Right lobe of liver (tissue), 6 donors: Measurements from ENCODE around the gene PGP. TPM values are rescaled to one million over a fixed set of nuclear protein-coding genes. Genes with fewer than 3 reads are reported as not detected.

ENCODE experiments used
- ATAC-seq, 4 donors: fragments of 200-7000 bp; cut with Tn5 transposase; one replicate each; pipeline ENCODE4 v1.9.1; 2020; ENCODE audit warnings: mild to moderate bottlenecking in 4 of 4, moderate library complexity in 4 of 4
- DNase-seq, 3 donors: peaks; one replicate each; pipeline ENCODE4 v3.0.0-alpha.2; 2020
- H3K27ac ChIP-seq, 3 donors: fragments of 200-600 bp; one replicate each; pipeline ENCODE4 v1.8.0; 2022
- H3K27me3 ChIP-seq, 2 donors: fragments of 200-600 bp; one replicate each; pipeline ENCODE4 v1.8.0; 2022
- H3K36me3 ChIP-seq, 4 donors: fragments of 200-600 bp; sonication (generic) in 1 of 4; one replicate each; pipeline versions ENCODE4 v1.5.1 to v1.8.0; 2017 to 2022; ENCODE audit warnings: control low read depth in 1 of 4
- H3K4me1 ChIP-seq, 4 donors: fragments of 200-600 bp; sonication (generic) in 1 of 4; one replicate each; pipeline versions ENCODE4 v1.5.1 to v1.8.0; 2017 to 2022; ENCODE audit warnings: control low read depth in 1 of 4
- H3K4me3 ChIP-seq, 3 donors: fragments of 200-600 bp; one replicate each; pipeline ENCODE4 v1.8.0; 2022
- H3K9me3 ChIP-seq, 4 donors: fragments of 200-600 bp; sonication (generic) in 1 of 4; one replicate each; pipeline versions ENCODE4 v1.5.1 to v1.8.0; 2017 to 2022; ENCODE audit warnings: control low read depth in 1 of 4
- CTCF ChIP-seq, 4 donors: fragments of 200-600 bp in 3 of 4; fragments of 450-650 bp in 1 of 4; IDR thresholded peaks; one replicate each; pipeline versions ENCODE4 v1.5.1 to v1.8.0; 2016 to 2022; ENCODE audit warnings: antibody characterized with exemption in 4 of 4, mild to moderate bottlenecking in 2 of 4
- POLR2A ChIP-seq: fragments of 450-650 bp; IDR thresholded peaks from one replicate; pipeline ENCODE4 v1.6.1; 2017; ENCODE audit warnings: antibody characterized with exemption, mild to moderate bottlenecking
- WGBS: methylation state at CpG from one replicate; pipeline ENCODE4 v1.1.6; 2018; ENCODE audit warnings: low coverage, low lambda C conversion rate; ENCODE audit not compliant: insufficient coverage; ENCODE audit errors: missing lambda C conversion rate; 5-methylcytosine and 5-hydroxymethylcytosine counted together
- intact Hi-C, 2 donors: fragments of 100-400 bp; cut with DNase I; formaldehyde crosslinking; loops; one replicate each; pipeline versions ENCODE4 v1.11.2 to v1.14.1; 2022
- total RNA-seq, 6 experiments: library from RNA; depleted of rRNA in 2 of 6; stranded (reverse); fragments of >200 nt in 2 of 6; fragmentation: NEBNext Ultra II Directional in 3 of 6; extraction: Animal tissue kit (Norgen Biotek cat#: 25700) in 3 of 6; gene quantifications; one replicate each; pipeline versions ENCODE4 v1.1.0 to v1.2.4, GENCODE V29; 2016 to 2023
- donor health status: DM: no; HTN: yes; CAD: no.
- donor health status: DM: no; HTN: no; CAD: no.
- donor health status: DM: no; HTN: no; CAD: no.
- donor health status: DM: no; HTN: yes; CAD: no.
- donor health status: DM: no; HTN: yes; CAD: no.

The PGP gene
- total RNA-seq, 6 experiments from 2014 or later = 3.8 to 14.2 (median 6.9) TPM

DNA sequence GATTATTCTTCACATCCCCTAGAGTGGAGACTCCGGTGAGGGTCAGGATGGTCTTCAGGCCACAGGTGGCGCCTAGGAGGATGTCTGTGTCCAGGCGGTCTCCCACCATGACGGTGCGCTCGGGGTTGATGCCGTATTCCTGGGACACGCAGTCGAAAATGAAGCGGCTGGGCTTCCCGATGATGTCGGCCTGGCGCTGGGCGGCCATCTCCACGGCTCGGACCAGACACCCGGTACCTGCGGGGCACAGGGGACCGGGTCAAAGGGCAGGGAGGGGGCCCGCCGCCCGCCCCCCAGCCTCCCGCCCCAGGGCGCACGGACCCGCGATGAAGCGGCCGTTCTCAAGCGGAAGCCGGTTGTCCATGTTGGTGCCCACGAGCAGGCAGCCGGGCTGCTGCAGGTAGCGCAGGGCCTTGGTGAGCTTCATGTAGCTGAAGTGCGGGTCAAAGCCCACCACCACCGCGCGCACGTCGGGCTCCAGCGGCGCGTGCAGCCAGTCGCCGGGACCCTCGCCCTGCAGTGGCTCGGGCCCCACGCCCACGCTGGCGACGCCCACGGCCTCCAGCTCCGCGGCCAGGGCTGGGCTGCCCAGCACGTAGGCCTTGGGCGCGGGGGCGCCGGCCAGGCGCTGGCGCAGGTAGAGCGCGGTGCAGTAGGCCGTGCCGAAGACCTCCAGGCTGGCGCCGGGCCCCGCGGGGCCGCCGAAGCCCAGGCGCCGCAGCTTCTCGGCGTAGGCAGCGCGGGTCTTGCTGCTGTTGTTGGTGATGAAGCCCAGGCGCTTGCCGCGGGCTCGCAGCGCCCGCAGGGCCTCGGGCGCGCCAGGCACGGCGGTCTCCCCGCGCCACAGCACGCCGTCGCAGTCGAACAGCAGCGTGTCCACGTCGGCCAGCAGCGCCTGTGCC, 572 bp downstream of the PGP start:
- under 1% methylated on average over 12 of the region's 98 CpGs for WGBS
- Histone ChIP-seq H3K36me3 (peaks cover 0 to 2% (median under 1%) of the 10 kb centered on the region in 4 donors), H3K27me3 (no peaks in the 10 kb centered on the region), H3K27ac (peak overlapping the region in 1 of 3 donors; percentile 43), H3K4me3 (peak overlapping the region; percentile 60 to 76 (median 60)), H3K4me1 (peaks cover 0 to 19% (median 9%) of the 10 kb centered on the region in 4 donors), H3K9me3 (no peaks in the 10 kb centered on the region)
- TF ChIP-seq CTCF (IDR thresholded peaks at IDR 0.05) (no peak), POLR2A (peak; percentile 18)
- DNase-seq (no peak), ATAC-seq (no peak)
- intact Hi-C loops = no loop called here

- no peak for DNase-seq
Measured at GRCh38 chr16:2212362-2213324, 2.0 kb downstream of the PGP start.

GRCh38 chr16:2211923-2212347, 2.7 kb downstream of the PGP start:
- Histone ChIP-seq H3K27me3 (no peaks in the 10 kb centered on the region), H3K36me3 (peaks cover 0 to 19% (median 7%) of the 10 kb centered on the region in 4 donors), H3K4me1 (peaks cover 0 to 19% (median 9%) of the 10 kb centered on the region in 4 donors), H3K27ac (no peak overlapping the region), H3K9me3 (no peaks in the 10 kb centered on the region), H3K4me3 (no peak overlapping the region)
- ATAC-seq (no peak), DNase-seq (peak in 1 of 3 donors; percentile 49)
- TF ChIP-seq POLR2A (no peak), CTCF (IDR thresholded peaks at IDR 0.05) (no peak)
- no CpG with 5 or more reads among the region's 11 CpGs for WGBS
- intact Hi-C loops = no loop called here

More at GRCh38 chr16:2212362-2213324, 2.0 kb downstream of the PGP start:
- H3K9me3 ChIP-seq = no peaks in the 10 kb centered on the region
- 56% methylated on average over 4 of the region's 19 CpGs for WGBS
- TF ChIP-seq POLR2A = no peak
- TF ChIP-seq CTCF (IDR thresholded peaks at IDR 0.05) = no peak
- H3K4me3 ChIP-seq = peak overlapping the region in 1 of 3 donors; percentile 60
- intact Hi-C loops = no loop called here
- H3K27me3 ChIP-seq = no peaks in the 10 kb centered on the region
- peaks cover 0 to 17% (median 7%) of the 10 kb centered on the region in 4 donors for H3K36me3 ChIP-seq
- peaks cover 0 to 19% (median 9%) of the 10 kb centered on the region in 4 donors for H3K4me1 ChIP-seq
- ATAC-seq = no peak
- no peak overlapping the region for H3K27ac ChIP-seq
